ENCODE data around the gene XRCC1. TPM values are rescaled to one million over a fixed set of nuclear protein-coding genes. Genes with fewer than 3 reads are reported as not detected.

Gene XRCC1
- total and polyA plus RNA-seq, 2 of the 8 experiments (the other 6 are each of a cell fraction or from before 2014, with no cell fraction given), result 42.5 to 44.4 TPM

DNA sequence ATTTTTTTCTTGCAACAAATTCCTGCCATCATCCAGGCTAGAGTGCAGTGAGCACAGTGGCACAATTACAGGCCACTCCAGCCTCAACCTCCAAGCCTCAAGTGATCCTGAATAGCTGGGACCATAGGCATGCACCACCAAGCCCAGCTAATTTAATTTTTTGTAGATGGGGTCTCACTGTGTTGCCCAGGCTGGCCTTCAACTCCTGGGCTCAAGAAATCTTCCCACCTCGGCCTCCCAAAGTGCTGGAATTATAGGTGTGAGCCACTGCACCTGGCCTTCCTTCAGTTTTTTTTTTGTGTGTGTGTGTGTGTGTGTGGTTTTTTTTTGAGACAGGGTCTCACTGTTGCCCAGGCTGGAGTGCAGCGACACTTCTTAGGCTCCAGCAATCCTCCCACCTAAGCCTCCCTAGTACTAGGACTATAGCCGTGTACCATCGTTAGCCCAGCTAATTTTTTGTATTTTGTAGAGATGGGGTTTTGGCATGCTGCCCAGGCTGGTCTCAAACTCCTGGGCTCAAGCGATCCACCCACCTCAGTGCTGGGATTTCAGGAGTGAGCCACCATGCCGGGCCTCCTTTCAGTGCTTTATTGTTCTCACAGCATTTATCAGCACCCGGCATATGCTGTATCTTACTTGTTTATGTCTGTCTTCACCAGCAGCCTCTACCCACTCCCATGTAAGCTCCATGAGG lies 30.7 kb upstream of the XRCC1 start:
- POLR2A ChIA-PET (ENCODE audit: partially characterized antibody), result interaction anchor here (1.3 to 3.4 kb wide), 3 partner anchors 9 to 17 kb away, joined by 5 to 17 read pairs (median 5); partner anchors contain the start of genes IRGQ and ZNF576
- H2BK15ac ChIP-seq (ENCODE audit: low read length), result no peak overlapping the region
- CTCF ChIA-PET (ENCODE audit: partially characterized antibody), result interaction anchor here (0.6 to 2.1 kb wide), 8 partner anchors 9 to 70 kb away, joined by 3 to 9 read pairs (median 4); partner anchors contain the start of genes IRGQ and ZNF576
- no peak overlapping the region for H3K4me3 ChIP-seq (ENCODE audit: extremely low read depth in 1 of 4, insufficient read depth in 2 of 4, low read depth in 3 of 4, low read length in 4 of 4)
- no peaks in the 10 kb centered on the region for H3K4me1 ChIP-seq (replicated peaks in 1 of 4; ENCODE audit: control insufficient read depth in 3 of 4, insufficient read depth in 4 of 4, low read length in 3 of 4)
- no peak overlapping the region for H3K4ac ChIP-seq (replicated peaks; ENCODE audit: insufficient read length, low read depth, low read length)
- no peak overlapping the region for H2BK20ac ChIP-seq (ENCODE audit: low read length)
- no peaks in the 10 kb centered on the region for H3K79me1 ChIP-seq (ENCODE audit: low read depth, low read length)
- H3K9me3 ChIP-seq (ENCODE audit: insufficient read depth in 2 of 2, low read depth in 1 of 2, low read length in 1 of 2), result no peaks in the 10 kb centered on the region
- no peak overlapping the region for H3K4me2 ChIP-seq (ENCODE audit: insufficient read depth in 1 of 2, low read depth in 2 of 2, low read length in 2 of 2)
- H3K9ac ChIP-seq (replicated peaks in 1 of 4; ENCODE audit: extremely low read depth in 1 of 4, low read depth in 3 of 4, low read length in 3 of 4), result no peak overlapping the region
- no peak overlapping the region for H3K14ac ChIP-seq (ENCODE audit: insufficient read length)
- no peak overlapping the region for H2BK5ac ChIP-seq (ENCODE audit: low read depth, low read length)
- H2BK12ac ChIP-seq (ENCODE audit: low read depth, low read length), result no peak overlapping the region
- H4K5ac ChIP-seq (ENCODE audit: insufficient read length, low read depth, low read length), result no peak overlapping the region
- no peaks in the 10 kb centered on the region for H3K79me2 ChIP-seq (ENCODE audit: control insufficient read depth in 1 of 2, insufficient read depth in 2 of 2, low read length in 2 of 2)
- no peak overlapping the region for H3K18ac ChIP-seq (ENCODE audit: extremely low read depth, low read length)
- H3K27me3 ChIP-seq (replicated peaks in 1 of 4; ENCODE audit: control insufficient read depth in 3 of 4, extremely low read depth in 1 of 4, insufficient read depth in 3 of 4, low read length in 3 of 4), result no peaks in the 10 kb centered on the region
- no peak overlapping the region for H3K23ac ChIP-seq (ENCODE audit: insufficient read length)
- no peak overlapping the region for H2AFZ ChIP-seq (ENCODE audit: low read length)
- H4K20me1 ChIP-seq (replicated peaks in 1 of 2; ENCODE audit: control insufficient read depth in 1 of 2, insufficient read depth in 2 of 2, low read length in 2 of 2), result peaks cover 0 to 7% of the 10 kb centered on the region in 2 experiments
- peaks cover 0 to 3% (median 0%) of the 10 kb centered on the region in 4 experiments; a peak in 4 of 8 replicates for H3K36me3 ChIP-seq (ENCODE audit: control insufficient read depth in 2 of 4, insufficient read depth in 4 of 4, low read length in 3 of 4)
- DNase-seq (ENCODE audit: low read depth in 1 of 2, low spot score in 2 of 2) (no peak), FAIRE-seq (no peak)
- no peak overlapping the region for H4K91ac ChIP-seq (replicated peaks; ENCODE audit: insufficient read length, low read length)
- H3K23me2 ChIP-seq (ENCODE audit: low read depth, low read length), result no peaks in the 10 kb centered on the region; the same call in 1 of the 2 replicates
- no peak overlapping the region for H2BK120ac ChIP-seq (replicated peaks; ENCODE audit: low read depth, low read length)
- H3K27ac ChIP-seq (ENCODE audit: low read depth, low read length), result no peak overlapping the region
- WGBS, 2 experiments (ENCODE audit: extremely low coverage in 1 of 2, insufficient coverage in 1 of 2, insufficient read length in 1 of 2, insufficient replicate concordance in 2 of 2, low coverage in 1 of 2, low lambda C conversion rate in 2 of 2, missing lambda C conversion rate in 1 of 2), result 88% methylated on average over 7 of the region's 7 CpGs; no CpG with 5 or more reads in 1 of the 2 experiments
- TF ChIP-seq ZNF274 (IDR thresholded peaks at IDR 0.05; ENCODE audit: borderline replicate concordance, extremely low read depth, low read length) (no peak), RXRA (IDR thresholded peaks at IDR 0.05; ENCODE audit: insufficient read depth, low read depth, low read length) (no peak), TAF1 (IDR thresholded peaks at IDR 0.05; ENCODE audit: low read depth, low read length) (no peak), BACH1 (IDR thresholded peaks at IDR 0.05; ENCODE audit: low read length) (no peak), SP1 (IDR thresholded peaks at IDR 0.05; ENCODE audit: low read depth, low read length) (no peak), MAX (IDR thresholded peaks at IDR 0.05) (no peak), EP300 (IDR thresholded peaks at IDR 0.05; ENCODE audit: borderline replicate concordance in 1 of 2, low read depth in 2 of 2, low read length in 2 of 2) (no peak), USF2 (IDR thresholded peaks at IDR 0.05; ENCODE audit: low read length) (no peak), PHF8 (conservative IDR thresholded peaks at IDR 0.05; ENCODE audit: low read depth, low read length) (no peak), SIN3A (conservative IDR thresholded peaks at IDR 0.05 in 1 of 2, IDR thresholded peaks at IDR 0.05 in 1 of 2; ENCODE audit: low read depth in 1 of 2, low read length in 2 of 2) (no peak)
- no peak overlapping the region for H3K56ac ChIP-seq (replicated peaks; ENCODE audit: insufficient read length, low read depth, low read length)
- no peak overlapping the region for H4K8ac ChIP-seq (ENCODE audit: extremely low read depth, insufficient read depth, low read length)
- no peak overlapping the region for H2AK5ac ChIP-seq (ENCODE audit: low read depth, low read length)
